HCT116 (cell line): Measurements from ENCODE around the gene CCDC174. TPM values are rescaled to one million over a fixed set of nuclear protein-coding genes. Genes with fewer than 3 reads are reported as not detected.

Source experiments
- ATAC-seq: fragments of 200-7000 bp; cut with Tn5 transposase; 2 replicates; pipeline ENCODE4 v1.9.1; 2020; ENCODE audit warnings: mild to moderate bottlenecking, moderate library complexity
- BruUV-seq: library from RNA; stranded (reverse); fragments of 400-500 nt; replicated peaks from 2 replicates; lab custom pipeline; 2021; lab: Mats Ljungman, UMichigan
- CTCF ChIA-PET: fragments of 300-600 bp; sonication (Branson Sonifier 250); formaldehyde crosslinking; loops from one replicate; lab custom pipeline; 2021; ENCODE audit warnings: antibody characterized with exemption; lab: Charles Lee
- POLR2A ChIA-PET: fragments of 300-600, 350-600 bp; sonication (Branson Sonifier 250); formaldehyde crosslinking; loops from one replicate; lab custom pipeline; 2021; ENCODE audit warnings: antibody characterized with exemption; lab: Charles Lee
- RAD21 ChIA-PET, 2 experiments: fragments of 300-600 bp; sonication (Branson Sonifier 250); formaldehyde crosslinking; loops; one replicate each; lab custom pipeline; 2023; ENCODE audit warnings: low total read pairs in 2 of 2; ENCODE audit not compliant: uncharacterized antibody in 2 of 2, unreplicated experiment in 2 of 2, low non-redundant PET in 1 of 2; lab: Charles Lee
- DNase-seq: peaks from one replicate; pipeline ENCODE4 v3.0.0-alpha.2; 2010; ENCODE audit warnings: low read depth, low spot score
- H2AFZ ChIP-seq: fragments of 200-600 bp; shearing (Covaris generic), sonication (generic); 2 replicates; pipeline ENCODE4 v1.6.1; 2017; ENCODE audit warnings: low read depth, mixed run types, mixed read lengths, antibody characterized with exemption, low read length; ENCODE audit not compliant: poor library complexity, severe bottlenecking
- H3K27ac ChIP-seq: 2 replicates; pipeline ENCODE4 v1.5.1; 2012; ENCODE audit warnings: low read depth, low read length
- H3K27me3 ChIP-seq: fragments of 200-600 bp; sonication (generic); 2 replicates; pipeline ENCODE4 v1.6.1; 2016; ENCODE audit warnings: mixed run types, low read length, mixed read lengths; ENCODE audit not compliant: insufficient read depth
- H3K36me3 ChIP-seq, 2 experiments: fragments of 200-500 bp in 1 of 2; fragments of 200-600 bp in 1 of 2; sonication (Bioruptor generic) in 1 of 2; sonication (generic) in 1 of 2; 2 replicates each; pipeline versions ENCODE4 v1.5.1 to v1.6.1; 2014 to 2016; ENCODE audit warnings: low read length in 2 of 2, inconsistent platforms in 1 of 2, mixed read lengths in 1 of 2, mixed run types in 1 of 2; ENCODE audit not compliant: insufficient read depth in 2 of 2, control insufficient read depth in 1 of 2
- H3K4me1 ChIP-seq, 2 experiments: fragments of 200-600 bp in 1 of 2; sonication (generic) in 1 of 2; 2 replicates each; pipeline versions ENCODE4 v1.5.1 to v1.6.1; 2012 to 2017; ENCODE audit warnings: low read length in 2 of 2, inconsistent platforms in 1 of 2, mild to moderate bottlenecking in 1 of 2, mixed read lengths in 1 of 2, mixed run types in 1 of 2, moderate library complexity in 1 of 2; ENCODE audit not compliant: insufficient read depth in 2 of 2, control insufficient read depth in 1 of 2
- H3K4me2 ChIP-seq: fragments of 200-600 bp; sonication (generic); 2 replicates; pipeline ENCODE4 v1.6.1; 2017; ENCODE audit warnings: mixed run types, low read length, mixed read lengths
- H3K4me3 ChIP-seq, 2 experiments: fragments of 200-600 bp in 1 of 2; sonication (generic) in 1 of 2; replicated peaks in 1 of 2; 2 replicates each; pipeline ENCODE4 v1.5.1; 2011 to 2016; ENCODE audit warnings: low read length in 2 of 2, control low read depth in 1 of 2, low read depth in 1 of 2, mild to moderate bottlenecking in 1 of 2, mixed read lengths in 1 of 2, mixed run types in 1 of 2
- H3K79me2 ChIP-seq: fragments of 200-600 bp; sonication (generic); 2 replicates; pipeline ENCODE4 v1.6.1; 2017; ENCODE audit warnings: mild to moderate bottlenecking, mixed run types, low read length, moderate library complexity, mixed read lengths; ENCODE audit not compliant: insufficient read depth
- H3K9ac ChIP-seq: fragments of 200-600 bp; sonication (generic); 2 replicates; pipeline ENCODE4 v1.6.1; 2016; ENCODE audit warnings: low read length, mixed read lengths
- H3K9me2 ChIP-seq: fragments of 200-600 bp; sonication (generic), shearing (Covaris generic); 2 replicates; pipeline ENCODE4 v1.6.1; 2017; ENCODE audit warnings: mixed run types, mild to moderate bottlenecking, moderate library complexity; ENCODE audit not compliant: insufficient read depth
- H3K9me3 ChIP-seq, 2 experiments: fragments of 200-500 bp in 1 of 2; fragments of 200-600 bp in 1 of 2; sonication (Bioruptor generic) in 1 of 2; sonication (generic) in 1 of 2; 2 replicates each; pipeline ENCODE4 v1.6.1; 2014 to 2017; ENCODE audit warnings: low read length in 2 of 2, mixed read lengths in 2 of 2, inconsistent platforms in 1 of 2, low read depth in 1 of 2, mild to moderate bottlenecking in 1 of 2, mixed run types in 1 of 2, moderate library complexity in 1 of 2; ENCODE audit not compliant: control insufficient read depth in 1 of 2, insufficient read depth in 1 of 2
- H4K20me1 ChIP-seq: fragments of 200-600 bp; sonication (generic), shearing (Covaris generic); 2 replicates; pipeline ENCODE4 v1.6.1; 2017; ENCODE audit warnings: mixed run types, mild to moderate bottlenecking, moderate library complexity; ENCODE audit not compliant: insufficient read depth
- POLR2A ChIP-seq: IDR thresholded peaks from 2 replicates; pipeline ENCODE4 v1.7.0; 2011; ENCODE audit warnings: borderline replicate concordance; ENCODE audit not compliant: insufficient read depth, insufficient read length; ENCODE audit errors: extremely low read depth
- RAD21 ChIP-seq: IDR thresholded peaks from 2 replicates; pipeline ENCODE4 v1.6.1; 2012; ENCODE audit warnings: low read depth, mild to moderate bottlenecking
- SP1 ChIP-seq: IDR thresholded peaks from 2 replicates; pipeline ENCODE4 v1.6.1; 2012; ENCODE audit warnings: low read depth
- ZFX ChIP-seq: fragments of 450-650 bp; IDR thresholded peaks from 2 replicates; pipeline ENCODE4 v1.6.1; 2017
- intact Hi-C: fragments of 100-400 bp; cut with micrococcal nuclease; formaldehyde crosslinking; loops from 2 replicates; pipeline ENCODE4 v1.10.0; 2022
- total RNA-seq: library from RNA; stranded (reverse); gene quantifications from one replicate; pipeline ENCODE4 v1.2.1, GENCODE V29; 2021; ENCODE audit not compliant: unreplicated experiment
- TF ChIP-seq, protein P1 (sequence below): IDR thresholded peaks from 2 replicates; pipeline ENCODE4 v1.6.1; 2012; ENCODE audit warnings: low read depth
- TF ChIP-seq, protein P2 (sequence below), 3 experiments: fragments of 200-600 bp in 1 of 3; sonication (generic) in 1 of 3; IDR thresholded peaks in 2 of 3; conservative IDR thresholded peaks in 1 of 3; 2 replicates each; pipeline ENCODE4 v1.5.1; 2012 to 2017; ENCODE audit warnings: low read depth in 2 of 3, low read length in 2 of 3, antibody characterized with exemption in 1 of 3, borderline replicate concordance in 1 of 3, control low read depth in 1 of 3, mild to moderate bottlenecking in 1 of 3, mixed read lengths in 1 of 3, mixed run types in 1 of 3, moderate library complexity in 1 of 3; ENCODE audit not compliant: insufficient read depth in 1 of 3

The CCDC174 gene
- total RNA-seq, 1 experiment from 2014 or later: 15.6 TPM

DNA sequence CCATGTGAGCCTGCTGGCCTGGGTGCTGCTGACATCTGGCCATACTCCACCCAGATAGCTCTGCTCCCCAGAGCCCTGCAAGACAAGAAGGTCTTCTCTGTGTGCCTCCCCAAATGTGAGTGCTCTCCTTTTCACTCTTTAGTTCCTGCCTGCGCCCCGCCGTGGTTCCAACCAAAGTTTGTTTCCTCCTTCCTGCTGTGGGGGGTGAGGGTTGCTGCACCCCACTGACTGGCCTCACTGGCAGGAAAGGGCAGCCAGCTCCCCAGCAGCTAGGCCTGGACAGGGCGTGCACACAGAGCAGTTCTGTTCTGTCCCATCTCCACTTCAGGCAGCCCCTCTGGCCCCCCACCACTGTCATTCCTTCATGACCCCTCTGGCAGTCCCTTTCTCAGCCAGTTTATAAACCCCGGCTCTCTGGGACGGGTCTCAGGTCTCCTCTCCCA is 5.4 kb upstream of the CCDC174 start:
- intact Hi-C loops: no loop called here
- Histone ChIP-seq H3K79me2 (no peaks in the 10 kb centered on the region; the same call in 1 of the 2 replicates), H3K27me3 (no peaks in the 10 kb centered on the region), H3K36me3 (no peaks in the 10 kb centered on the region), H3K9me3 (no peaks in the 10 kb centered on the region), H3K4me2 (no peak overlapping the region), H3K9ac (no peak overlapping the region), H2AFZ (no peak overlapping the region), H3K9me2 (no peaks in the 10 kb centered on the region), H4K20me1 (no peaks in the 10 kb centered on the region), H3K4me1 (peaks cover 0 to 8% of the 10 kb centered on the region in 2 experiments; a peak in 2 of 4 replicates), H3K27ac (no peak overlapping the region), H3K4me3 (no peak overlapping the region)
- no TSS peak for BruUV-seq
- ChIA-PET POLR2A (no interaction called here), RAD21 (no interaction called here), CTCF (no interaction called here)
- ATAC-seq (no peak), DNase-seq (no peak)
- TF ChIP-seq ZFX (no peak), SP1 (no peak)
- TF ChIP-seq, protein P1, sequence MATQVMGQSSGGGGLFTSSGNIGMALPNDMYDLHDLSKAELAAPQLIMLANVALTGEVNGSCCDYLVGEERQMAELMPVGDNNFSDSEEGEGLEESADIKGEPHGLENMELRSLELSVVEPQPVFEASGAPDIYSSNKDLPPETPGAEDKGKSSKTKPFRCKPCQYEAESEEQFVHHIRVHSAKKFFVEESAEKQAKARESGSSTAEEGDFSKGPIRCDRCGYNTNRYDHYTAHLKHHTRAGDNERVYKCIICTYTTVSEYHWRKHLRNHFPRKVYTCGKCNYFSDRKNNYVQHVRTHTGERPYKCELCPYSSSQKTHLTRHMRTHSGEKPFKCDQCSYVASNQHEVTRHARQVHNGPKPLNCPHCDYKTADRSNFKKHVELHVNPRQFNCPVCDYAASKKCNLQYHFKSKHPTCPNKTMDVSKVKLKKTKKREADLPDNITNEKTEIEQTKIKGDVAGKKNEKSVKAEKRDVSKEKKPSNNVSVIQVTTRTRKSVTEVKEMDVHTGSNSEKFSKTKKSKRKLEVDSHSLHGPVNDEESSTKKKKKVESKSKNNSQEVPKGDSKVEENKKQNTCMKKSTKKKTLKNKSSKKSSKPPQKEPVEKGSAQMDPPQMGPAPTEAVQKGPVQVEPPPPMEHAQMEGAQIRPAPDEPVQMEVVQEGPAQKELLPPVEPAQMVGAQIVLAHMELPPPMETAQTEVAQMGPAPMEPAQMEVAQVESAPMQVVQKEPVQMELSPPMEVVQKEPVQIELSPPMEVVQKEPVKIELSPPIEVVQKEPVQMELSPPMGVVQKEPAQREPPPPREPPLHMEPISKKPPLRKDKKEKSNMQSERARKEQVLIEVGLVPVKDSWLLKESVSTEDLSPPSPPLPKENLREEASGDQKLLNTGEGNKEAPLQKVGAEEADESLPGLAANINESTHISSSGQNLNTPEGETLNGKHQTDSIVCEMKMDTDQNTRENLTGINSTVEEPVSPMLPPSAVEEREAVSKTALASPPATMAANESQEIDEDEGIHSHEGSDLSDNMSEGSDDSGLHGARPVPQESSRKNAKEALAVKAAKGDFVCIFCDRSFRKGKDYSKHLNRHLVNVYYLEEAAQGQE: no peak

DNA sequence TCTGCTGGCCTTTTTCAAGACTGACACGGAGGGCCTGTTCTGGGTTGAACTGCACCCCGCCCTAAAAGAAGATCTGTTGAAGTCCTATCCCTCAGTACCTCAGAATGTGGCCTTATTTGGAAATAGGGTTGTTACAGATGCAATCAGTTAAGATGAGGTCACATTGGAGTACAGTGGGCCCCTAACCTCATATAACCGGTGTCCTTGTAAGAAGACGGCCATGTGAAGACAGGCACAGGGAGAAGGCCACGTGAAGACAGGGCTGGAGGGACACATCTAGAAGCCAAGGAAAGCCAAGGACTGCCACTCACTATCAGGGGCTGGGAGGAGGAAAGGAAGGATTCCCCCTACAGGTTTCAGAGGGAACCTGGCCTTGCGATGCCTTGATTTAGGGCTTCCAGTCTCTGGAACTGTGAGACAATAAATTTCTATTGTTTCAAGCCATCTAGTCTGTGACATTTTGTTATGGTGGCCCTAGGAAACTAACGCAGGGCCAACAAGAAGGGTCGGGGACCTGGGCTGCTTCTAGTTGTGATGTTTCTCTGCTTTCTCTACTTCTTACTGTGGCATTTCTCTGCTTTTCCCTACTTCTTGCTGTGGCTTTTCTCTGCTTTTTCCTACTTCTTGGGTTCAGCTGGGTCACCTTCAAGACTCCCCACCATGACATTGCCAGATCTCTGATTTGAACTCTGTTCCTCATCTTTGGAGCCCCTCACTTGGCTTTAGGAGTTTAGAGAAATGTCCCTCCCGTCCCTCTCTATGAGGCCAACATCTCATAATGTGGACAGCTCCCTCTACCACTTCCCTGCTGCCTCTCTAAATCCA is 4.8 kb upstream of the CCDC174 start:
- POLR2A ChIA-PET: no interaction called here
- Histone ChIP-seq H3K9ac (no peak overlapping the region), H3K36me3 (no peaks in the 10 kb centered on the region), H4K20me1 (no peaks in the 10 kb centered on the region), H3K79me2 (peaks cover 2% of the 10 kb centered on the region), H3K27me3 (no peaks in the 10 kb centered on the region), H3K27ac (no peak overlapping the region), H3K9me3 (no peaks in the 10 kb centered on the region), H3K4me3 (no peak overlapping the region), H3K4me1 (peaks cover 0 to 8% of the 10 kb centered on the region in 2 experiments; a peak in 2 of 4 replicates), H3K9me2 (no peaks in the 10 kb centered on the region), H3K4me2 (no peak overlapping the region), H2AFZ (no peak overlapping the region)
- ATAC-seq: no peak
- intact Hi-C loops: no loop called here
- CTCF ChIA-PET: no interaction called here
- DNase-seq: no peak
- no peak for TF ChIP-seq POLR2A
- TF ChIP-seq, protein P2, sequence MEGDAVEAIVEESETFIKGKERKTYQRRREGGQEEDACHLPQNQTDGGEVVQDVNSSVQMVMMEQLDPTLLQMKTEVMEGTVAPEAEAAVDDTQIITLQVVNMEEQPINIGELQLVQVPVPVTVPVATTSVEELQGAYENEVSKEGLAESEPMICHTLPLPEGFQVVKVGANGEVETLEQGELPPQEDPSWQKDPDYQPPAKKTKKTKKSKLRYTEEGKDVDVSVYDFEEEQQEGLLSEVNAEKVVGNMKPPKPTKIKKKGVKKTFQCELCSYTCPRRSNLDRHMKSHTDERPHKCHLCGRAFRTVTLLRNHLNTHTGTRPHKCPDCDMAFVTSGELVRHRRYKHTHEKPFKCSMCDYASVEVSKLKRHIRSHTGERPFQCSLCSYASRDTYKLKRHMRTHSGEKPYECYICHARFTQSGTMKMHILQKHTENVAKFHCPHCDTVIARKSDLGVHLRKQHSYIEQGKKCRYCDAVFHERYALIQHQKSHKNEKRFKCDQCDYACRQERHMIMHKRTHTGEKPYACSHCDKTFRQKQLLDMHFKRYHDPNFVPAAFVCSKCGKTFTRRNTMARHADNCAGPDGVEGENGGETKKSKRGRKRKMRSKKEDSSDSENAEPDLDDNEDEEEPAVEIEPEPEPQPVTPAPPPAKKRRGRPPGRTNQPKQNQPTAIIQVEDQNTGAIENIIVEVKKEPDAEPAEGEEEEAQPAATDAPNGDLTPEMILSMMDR (IDR thresholded peaks at IDR 0.05 in 2 of 3, conservative IDR thresholded peaks at IDR 0.05 in 1 of 3; ENCODE audit: borderline replicate concordance in 1 of 3, insufficient read depth in 1 of 3, low read depth in 2 of 3, low read length in 2 of 3): peak in 2 of 3 experiments; percentile 17 to 28; a peak in 1 of 6 replicates
- TF ChIP-seq RAD21: 0 out of 2 replicates have a peak, but pooled peaks have one; percentile 4
- no TSS peak for BruUV-seq
- RAD21 ChIA-PET: no interaction called here
